Measurements from ENCODE around the gene NDUFV3. TPM values are rescaled to one million over a fixed set of nuclear protein-coding genes. Genes with fewer than 3 reads are reported as not detected.
"Not testable (repeated sequence)": the region's sequence is repeated elsewhere in the genome, so short reads cannot be mapped to it uniquely, and the experiment has no call there.

The NDUFV3 gene
- 46.9 and 57.0 TPM in 2 replicates for total RNA-seq

DNA sequence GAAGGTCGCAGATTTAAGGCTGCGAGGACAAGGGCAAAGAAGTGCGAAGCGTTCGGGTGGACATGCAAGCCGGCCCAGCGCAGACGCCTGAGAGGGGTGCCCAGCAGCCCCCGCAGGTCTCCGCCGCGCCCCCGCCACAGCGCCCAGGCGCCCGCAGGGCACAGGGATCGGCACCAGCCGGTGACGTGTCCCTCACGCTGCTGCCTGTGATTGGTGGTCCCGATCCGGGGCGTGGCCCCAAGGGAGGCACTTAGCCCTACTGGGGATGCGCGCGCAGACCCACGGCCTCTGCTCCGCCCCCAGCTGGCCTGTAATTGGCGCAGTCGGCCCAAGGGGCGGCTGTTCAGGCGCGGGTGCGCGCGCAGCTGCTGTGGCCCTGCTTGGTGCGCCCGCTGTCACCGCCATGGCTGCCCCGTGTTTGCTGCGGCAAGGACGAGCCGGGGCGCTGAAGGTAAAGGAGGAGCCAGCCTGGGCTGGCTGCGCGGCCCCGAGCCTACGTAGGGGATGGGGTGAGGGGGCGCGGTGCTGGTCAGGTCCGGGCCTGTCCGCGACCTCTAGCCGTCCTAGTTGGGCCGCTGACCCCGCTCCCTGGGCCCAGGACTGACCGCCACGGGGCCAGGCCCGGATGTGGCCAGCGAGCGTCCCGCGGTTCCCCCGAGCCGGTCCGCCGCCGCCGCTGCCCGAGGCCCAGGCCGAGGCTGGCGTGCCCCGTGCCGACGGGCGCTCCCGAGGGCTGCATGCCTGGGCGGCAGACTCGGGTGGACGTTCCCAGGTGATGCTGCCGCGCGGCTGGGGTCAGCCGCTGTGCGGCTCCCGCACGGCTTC, at the start of gene NDUFV3:
Gene NDUFV3, plus strand, starts transcription at position 379 of the 825 bp plus-strand sequence. Its CDS starts 25 bp downstream, at position 404.
- peak; percentile 99 for DNase-seq

DNA sequence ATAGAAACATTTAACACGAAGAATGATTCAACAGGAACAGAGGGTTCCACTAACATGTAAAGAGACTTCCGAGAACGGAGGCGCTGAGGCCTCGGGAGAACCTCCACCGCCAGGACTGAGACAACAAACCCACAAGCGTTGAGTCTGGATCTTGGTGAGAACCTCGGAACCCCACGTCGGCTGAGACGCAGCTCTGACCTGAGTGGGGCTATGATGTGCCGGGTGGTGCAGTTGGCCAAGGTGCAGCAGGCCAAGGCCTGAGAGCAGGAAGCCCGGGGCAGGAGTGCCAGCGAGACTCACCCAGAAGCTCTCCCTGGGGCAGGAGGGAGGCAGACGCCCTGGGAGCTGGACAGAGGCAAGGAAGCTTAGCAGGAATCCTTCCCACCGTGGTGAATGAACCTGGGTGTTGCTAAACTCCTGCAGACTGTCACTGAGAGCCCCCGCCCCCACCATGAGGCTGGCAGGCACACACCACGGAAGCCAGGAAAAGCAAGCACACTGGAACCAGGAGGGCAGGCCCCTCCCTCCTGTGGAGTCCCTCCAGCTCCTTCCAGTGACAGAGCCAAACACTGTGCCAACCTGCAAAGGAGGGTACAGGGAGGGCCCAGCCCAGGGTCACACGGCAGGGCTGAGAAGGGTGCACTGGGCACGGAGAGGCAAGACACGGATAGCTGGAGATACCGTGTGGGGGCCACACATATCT, 48.5 kb upstream of the NDUFV3 start:
- DNase-seq = no peak

DNA sequence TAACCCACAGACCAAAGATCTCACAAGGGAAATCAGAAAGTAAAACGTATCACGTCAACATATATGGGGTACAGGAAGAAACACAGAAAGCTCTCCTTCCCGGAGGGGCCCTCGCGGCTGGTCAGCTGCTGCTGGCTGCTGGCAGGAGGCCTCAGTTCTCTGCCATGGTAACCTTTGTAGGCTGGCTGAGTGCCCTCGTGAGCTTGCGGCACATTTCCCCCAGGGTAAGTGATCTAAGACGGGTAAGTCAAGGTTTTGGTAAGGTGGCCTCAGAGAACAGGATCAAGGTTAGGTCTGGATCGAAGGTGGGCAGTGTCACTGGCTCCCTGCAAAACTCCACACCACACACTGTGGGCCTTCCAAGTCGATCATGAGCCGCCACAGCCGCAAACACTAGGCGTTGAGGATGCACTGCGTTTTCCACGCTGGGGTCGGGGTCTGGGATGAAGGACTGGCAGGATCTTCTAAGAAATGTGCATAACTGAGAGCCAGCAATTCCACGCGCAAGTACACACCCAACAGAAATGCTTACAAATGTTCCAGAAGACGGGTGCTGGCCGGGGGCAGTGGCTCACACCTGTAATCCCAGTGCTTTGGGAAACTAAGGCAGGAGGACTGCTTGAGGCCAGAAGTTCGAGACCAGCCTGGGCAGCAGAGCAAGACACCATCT, 47.7 kb upstream of the NDUFV3 start:
- peak; percentile 50 for DNase-seq

DNA sequence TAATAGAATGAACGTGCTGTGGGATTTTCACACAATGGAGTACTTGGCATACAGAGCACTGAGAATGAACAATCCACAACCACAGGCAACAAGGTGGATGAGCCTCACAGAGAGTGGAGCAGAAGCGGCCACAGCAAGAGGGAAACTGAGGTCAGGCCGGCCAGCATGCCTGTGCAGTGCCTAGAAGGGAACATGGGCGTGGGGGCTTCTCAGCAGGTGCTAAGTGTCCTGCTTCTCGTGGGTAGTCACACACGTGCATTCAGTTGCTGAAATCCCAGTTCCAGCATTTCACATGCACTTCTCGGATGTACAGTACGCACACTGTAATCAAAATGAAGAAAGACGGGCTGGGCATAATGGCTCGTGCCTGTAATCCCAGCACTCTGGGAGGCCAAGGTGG, 46.9 kb upstream of the NDUFV3 start:
- DNase-seq = no peak

DNA sequence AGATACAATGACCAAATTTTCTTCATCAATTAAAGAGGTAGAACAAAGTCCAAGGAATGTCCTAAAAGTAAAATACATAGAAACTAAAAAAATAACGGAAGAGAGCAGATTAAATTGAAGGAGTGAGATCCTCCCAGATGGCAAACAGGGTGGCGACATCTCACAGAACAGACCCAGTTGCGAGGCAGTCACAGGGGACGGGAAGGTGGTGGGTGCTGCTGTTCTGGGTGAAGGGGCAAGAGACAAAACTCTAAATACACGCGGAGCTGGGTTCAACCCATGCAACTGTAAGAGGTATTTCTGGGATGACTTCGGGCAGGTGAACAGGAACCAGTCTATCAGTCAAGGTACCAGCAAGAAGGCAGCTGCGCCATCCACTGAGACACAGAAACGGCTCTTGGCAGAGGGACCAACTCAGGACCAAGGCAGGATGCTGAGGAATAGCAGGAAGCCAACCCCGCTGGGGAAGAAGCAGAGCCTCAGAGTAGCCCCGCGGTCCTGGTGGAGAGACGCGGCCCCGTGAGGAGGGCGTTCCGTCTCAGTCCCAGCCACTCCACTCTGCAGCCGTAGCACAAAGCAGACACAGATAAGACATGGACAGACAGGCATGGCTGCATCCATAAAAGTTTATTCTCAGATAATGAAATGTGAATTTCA, 45.9 kb upstream of the NDUFV3 start:
- no peak for DNase-seq

DNA sequence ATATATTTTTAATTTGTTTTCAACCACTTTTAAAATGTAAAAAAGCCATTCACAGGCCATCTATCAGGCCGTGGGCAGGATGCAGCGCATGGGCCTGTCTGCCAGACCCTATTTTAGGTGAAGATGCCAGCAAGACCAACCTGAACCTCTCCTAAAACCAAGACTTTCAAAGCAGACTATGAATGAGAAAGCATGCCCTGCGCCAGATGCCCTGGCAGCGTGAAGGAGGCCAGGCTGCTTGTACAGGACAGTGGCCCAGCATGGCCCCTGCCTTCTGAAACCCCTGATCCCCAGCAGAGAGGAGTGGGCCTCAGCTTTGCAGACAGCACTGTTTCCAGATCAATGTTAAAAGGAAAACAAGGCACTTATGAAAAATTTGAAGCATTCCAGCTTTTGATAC, 45.4 kb upstream of the NDUFV3 start:
- no peak for DNase-seq

DNA sequence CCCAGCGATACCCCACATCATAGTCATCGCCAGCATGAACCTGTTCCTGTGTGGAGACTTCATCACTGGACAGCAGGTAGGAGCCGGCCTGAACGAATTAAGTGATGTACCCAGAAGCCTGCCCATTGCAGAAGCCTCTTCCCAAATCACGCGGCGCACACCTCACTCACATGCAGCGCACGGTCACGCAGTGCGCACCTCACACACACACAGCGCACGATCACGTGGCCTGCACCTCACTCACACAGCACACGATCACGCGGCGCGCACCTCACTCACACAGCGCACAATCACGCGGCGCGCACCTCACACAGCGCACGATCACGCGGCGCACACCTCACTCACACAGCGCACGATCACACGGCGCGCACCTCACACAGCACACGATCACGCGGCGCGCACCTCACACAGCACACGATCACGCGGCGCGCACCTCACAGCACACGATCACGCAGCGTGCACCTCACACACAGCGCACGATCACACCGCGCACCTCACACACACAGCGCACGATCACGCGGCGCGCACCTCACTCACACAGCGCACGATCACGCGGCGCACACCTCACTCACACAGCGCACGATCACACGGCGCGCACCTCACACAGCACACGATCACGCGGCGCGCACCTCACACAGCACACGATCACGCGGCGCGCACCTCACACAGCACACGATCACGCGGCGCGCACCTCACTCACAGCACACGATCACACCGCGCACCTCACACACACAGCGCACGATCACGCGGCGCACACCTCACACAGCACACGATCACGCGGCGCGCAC, 44.8 kb upstream of the NDUFV3 start:
- DNase-seq = not testable (repeated sequence)

DNA sequence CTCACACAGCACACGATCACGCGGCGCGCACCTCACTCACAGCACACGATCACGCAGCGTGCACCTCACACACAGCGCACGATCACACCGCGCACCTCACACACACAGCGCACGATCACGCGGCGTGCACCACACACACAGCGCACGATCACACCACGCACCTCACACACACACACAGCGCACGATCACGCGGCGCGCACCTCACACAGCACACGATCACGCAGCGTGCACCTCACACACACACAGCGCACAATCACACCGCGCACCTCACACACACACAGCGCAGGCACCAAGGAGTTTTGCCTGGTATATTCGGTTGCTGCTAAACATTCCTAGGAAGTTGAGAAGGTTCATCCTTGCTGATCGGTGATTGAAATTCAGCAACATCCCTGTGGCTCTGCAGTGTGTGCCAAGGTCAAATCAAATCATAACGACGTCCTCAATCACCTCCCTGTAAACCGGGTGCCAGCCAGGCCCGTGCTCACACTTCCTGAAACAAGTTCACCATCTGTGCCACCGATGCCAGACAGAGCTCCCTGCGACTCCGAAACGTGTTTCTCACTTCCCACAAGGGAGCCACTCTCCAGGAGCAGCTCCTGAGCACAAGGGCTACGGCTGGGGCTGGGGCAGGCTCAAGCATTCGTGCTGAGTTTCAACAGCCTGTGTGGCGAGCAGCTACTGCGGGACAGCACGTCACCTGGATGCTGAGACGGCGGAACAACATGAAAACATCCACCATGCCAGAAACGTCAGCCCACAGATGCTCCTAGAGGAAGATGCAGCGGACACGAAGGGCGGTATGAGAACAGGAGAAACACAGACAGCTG, 44.0 kb upstream of the NDUFV3 start:
- no peak for DNase-seq

DNA sequence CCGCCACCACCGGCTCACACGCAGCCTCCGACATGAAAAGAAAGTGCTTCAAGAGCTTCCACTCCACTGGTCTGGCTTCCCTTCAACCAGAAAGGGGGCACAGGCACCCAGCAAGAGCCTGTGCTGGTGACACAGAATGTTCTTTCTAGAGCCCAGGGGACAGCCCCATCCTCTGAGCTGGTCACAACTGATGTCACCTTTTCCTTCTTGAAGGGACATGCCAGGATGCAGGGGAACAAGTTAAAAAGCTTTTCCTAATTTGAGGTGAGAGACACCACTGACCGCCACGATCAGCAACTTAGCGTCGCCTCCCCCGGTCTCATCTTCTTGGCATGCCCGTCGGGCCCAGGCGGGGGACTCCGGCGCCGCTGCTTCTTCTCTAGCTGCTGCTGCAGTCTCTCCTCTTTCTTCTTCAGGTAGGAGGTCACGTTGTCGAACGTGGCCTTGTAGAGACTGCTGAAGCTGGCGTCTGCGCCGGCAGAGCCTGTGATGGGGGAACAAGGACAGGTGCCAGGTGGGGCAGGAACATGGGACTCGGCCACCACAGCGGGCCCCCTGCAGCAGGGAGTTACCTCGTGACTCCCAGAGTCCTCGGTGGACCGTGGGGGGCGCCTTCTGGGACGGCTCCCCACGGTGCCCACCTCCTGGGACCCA, 43.2 kb upstream of the NDUFV3 start:
- no peak for DNase-seq

DNA sequence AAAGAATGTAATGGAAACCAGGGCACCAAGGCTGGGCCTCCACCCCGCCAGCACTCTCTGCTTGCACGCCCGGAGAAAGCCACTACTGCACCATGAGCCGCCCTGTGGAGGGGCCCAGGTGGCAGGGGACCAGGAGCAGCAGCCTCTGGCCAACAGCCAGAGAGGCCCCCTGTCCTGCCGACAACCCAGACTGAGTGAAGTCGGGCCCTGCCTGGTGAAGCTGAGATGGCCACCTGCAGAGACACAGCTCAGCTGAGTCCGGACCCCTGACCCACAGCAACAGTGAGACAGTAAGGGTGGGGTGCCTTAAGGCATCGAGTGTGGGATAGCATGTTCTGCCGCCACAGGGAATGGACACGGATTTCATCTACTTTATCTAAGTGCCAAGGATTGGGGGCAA, 42.6 kb upstream of the NDUFV3 start:
- no peak for DNase-seq

DNA sequence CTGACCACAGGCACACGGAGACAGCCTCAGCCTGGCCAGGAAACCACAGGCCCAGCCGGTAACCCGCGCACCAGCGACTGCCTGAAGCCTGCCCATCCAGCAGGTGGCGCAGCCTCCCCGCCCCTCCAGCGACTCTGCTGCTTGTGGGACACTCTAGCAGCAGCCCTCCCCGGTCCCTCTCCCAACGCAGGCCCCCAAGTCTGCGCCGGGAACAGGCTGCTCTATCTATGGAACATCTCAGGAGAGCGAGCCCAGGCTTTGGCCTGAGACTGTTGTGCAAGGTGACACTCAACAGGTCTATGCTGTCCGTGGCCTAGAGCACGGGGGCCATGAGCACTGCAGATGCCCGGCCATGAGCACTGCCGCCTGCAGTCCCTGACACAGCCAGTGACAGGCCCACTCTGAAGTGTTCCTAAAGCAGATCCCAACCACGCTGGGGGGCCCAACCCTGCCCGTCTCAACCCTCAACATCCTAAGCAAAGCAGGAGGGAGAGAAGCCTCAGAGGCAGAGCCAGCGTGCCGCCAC, 42.2 kb upstream of the NDUFV3 start:
- peak; percentile 53 for DNase-seq

DNA sequence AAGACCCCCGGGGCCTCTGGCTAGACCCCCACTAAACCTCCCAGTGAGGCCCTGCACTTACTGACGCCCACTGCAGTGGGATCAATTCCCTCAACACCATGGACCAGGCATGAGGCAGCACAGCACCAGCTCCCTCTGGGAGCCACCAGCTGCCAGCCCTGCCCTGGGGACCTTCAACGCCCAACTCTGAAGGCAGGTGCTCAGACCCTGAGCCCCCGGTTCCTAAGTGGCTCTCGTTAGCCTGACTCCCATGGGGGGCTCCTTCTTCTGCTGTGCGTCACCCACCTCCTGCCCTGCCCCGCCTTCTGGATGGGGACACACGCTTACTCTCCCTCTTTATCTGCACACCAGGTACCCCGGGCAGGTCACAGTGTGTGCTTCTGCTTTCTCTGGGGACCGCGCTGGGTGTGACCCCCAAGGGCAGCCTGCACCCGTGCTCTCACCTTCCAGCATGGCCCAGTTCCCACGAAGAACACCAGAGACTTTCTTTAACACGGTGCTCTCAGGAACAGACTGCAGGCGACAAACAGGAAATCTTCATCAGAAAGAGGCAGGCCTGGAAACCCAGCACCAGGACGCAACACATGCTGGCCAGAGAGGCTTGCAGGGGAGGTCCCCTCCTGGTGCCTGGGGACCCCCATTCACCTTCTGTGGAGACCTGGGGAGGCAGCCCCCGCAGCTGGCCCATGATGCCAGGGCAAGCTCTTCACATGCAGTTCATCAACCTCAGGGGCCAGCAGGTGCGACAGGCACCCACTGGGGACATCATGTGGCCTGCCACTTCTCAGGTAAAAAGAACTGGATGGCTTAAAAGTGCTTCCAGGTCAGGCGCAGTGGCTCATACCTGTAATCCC, 41.1 kb upstream of the NDUFV3 start:
- DNase-seq = no peak

DNA sequence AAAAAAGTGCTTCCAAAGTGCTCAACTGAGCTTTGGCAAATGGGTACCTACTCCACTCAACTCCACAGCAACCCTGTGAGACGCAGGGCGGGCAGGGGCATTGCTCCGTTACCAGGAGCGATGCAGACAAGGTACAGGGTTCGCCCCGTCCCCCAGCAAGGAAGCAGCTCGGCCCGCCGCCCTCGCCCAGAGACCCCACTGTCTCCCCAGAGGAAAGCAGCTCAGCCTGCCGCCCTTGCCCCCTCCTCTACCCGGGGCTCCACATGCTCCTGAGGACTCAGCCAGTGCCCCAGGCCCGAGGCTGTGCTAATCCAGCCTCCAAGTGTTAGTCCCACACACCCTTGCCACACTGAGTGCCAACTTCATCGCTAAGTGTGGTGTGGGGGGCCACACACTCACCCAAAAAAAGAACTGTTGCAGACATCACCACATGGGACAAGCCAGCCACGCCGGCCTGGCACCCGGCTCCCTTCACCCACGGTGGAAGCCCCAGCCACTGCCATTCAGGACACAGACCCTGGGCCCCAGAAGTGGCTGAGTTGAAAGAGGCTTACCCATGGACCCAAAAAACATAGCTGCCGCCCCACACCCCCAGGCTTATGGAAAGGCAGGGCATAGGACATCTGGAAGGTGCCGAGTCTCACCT, 40.1 kb upstream of the NDUFV3 start:
- no peak for DNase-seq

DNA sequence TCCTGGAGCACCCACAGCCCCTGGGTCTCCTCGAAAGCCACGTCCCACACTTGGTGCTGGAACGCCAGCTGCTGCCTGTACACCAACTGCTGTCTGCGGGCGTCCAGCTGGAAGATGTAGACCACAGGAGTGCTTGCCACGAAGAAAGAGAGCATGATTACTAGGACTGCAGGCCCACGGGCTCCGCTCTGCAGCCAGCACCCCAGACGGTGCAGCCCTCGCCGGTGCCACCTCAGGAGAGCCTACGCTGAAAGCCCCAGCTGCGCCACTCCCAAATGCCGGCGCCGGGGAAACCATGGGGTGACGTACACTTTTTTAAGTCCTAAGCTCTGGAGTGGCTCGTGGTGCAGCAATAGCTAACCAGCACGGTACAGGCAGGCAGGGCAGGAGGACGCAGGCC, 39.5 kb upstream of the NDUFV3 start:
- DNase-seq = no peak

DNA sequence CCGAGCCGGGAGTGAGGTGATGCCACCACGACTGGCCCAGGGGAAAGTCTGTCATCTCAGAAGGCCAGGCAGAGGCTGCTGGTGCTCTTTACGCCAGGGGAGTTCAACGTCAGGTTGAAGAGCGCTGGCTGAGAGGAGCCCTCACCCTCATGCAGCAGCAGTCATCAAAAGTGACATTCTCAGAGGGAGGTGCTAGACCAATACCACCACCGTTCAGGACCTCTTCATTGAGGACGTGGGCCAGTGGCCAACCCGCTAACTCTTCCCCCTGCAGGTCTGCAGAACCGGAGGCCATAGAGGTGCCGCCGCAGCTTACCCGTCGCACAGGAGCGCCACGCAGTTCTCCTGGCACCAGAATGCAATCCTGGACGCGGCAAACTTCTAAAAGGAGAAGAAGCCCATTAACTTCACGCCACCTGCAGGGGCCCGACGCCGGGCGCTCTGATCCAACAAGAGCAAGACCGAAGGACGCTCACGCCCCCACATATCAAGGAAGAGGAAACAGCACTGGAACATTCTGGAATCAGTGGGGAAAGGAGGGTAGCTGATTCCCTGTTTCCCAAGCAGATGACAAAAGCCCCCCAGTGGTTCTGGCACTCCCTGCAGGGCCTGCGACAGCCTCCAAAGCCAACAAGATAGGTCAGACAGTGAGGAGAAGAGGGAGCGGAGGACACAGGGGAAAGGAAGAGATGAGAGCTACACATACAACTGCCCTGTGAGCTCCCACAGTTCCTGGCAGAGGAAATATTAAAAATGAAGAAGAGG, 38.7 kb upstream of the NDUFV3 start:
- no peak for DNase-seq

DNA sequence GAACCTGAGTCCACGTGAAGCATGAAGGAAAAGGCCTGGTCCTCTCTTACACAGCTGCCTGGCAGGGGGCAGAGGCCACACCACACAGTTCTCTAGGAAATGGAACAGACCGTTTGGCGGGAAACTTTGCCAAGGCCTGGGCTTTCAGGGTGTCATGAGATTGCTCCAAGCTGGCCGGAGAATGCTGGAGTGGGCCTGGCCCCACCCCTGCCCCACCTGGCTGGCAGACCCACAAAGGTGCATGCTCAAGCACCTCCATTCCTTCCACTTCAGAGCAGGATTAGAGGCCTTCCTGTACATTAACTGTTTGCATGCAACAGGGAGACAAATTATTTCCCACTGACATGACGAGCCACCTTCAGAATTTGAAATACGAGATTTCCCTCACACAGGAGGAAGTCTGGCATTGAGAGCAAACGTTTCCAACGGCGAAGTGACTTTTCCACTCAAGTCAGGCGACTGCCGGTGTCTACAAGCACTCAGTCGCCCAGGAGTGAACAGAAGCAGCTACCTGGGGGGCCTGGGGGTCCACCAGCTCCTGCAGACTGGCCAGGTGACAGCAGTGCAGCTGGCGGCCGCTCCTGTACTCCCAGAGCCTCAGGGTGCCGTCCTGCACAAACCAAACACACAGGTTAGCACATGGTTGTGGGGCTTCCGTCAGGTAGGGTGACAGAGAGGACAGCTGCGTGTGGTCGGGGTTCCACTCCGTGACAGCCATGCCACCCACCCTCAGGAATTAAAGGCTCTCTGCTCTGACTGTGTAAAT, 37.8 kb upstream of the NDUFV3 start:
- no peak for DNase-seq

DNA sequence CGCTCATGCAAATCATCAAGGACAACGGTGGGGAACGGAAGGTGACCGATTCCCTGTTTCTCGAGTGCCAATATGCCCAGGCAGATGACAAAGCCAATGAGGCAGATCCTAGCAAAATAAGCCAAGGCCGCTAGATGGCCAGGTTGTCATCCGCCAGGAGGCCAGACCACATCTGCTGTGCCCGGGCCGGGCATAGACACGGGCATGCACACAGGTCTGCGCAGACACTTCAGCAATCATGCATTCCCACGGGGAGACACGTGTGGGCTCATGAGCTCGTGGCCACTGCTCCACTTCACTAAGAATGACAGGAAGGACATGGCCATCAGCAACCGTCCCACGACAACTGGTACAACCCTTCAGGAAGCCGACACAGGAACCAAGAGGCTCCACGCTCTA, 37.2 kb upstream of the NDUFV3 start:
- DNase-seq = no peak

All from dermis blood vessel endothelial cell (primary cell).